Measurements from ENCODE around the gene INKA2.

- TF ChIP-seq POLR2A (IDR thresholded peaks at IDR 0.05) (no peak), CTCF (IDR thresholded peaks at IDR 0.05) (no peak)
These were observed 11.7 kb upstream of the INKA2 start for GRCh38 chr1:111750856-111751255.
